ENCODE data around the gene FAM83G. TPM values are rescaled to one million over a fixed set of nuclear protein-coding genes. Genes with fewer than 3 reads are reported as not detected.
A peak's percentile ranks its signal among the peaks of the same experiment; 100 is the strongest.
"Not testable (repeated sequence)": the region's sequence is repeated elsewhere in the genome, so short reads cannot be mapped to it uniquely, and the experiment has no call there.

FAM83G gene
- total RNA-seq, 2 experiments from 2014 or later, result 2.9 to 3.0 TPM

DNA sequence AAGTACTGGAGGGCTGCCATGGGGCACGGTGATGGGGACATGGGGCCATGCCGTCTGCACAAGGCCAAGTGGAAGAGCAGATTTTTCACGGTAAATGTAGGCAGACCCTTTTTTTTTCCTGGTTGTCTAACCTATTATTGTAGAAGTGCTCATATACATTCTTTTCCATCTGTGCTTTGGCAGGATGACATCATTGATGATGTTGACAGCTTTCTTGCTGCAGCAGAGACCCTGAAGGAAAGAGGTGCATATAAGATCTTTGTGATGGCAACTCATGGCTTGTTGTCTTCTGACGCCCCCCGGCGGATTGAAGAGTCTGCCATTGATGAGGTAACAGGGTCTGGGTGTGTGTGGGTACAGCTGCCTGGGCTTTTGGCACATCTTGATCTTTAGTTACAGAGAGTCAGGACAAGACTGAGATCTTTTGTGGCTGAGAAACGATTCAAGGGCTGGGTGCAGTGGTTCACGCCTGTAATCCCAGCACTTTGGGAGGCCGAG is 75.9 kb downstream of the FAM83G start:
- ChIA-PET POLR2A (interaction anchor here (1.3 kb wide), 1 partner anchor 27 kb away, joined by 3 read pairs; no protein-coding TSS in a partner anchor), CTCF (no interaction called here)
- Histone ChIP-seq H3K4me1 (ENCODE audit: insufficient read depth, low read length) (peaks cover 51% of the 10 kb centered on the region), H3K27ac (ENCODE audit: low read depth in 1 of 2, low read length in 2 of 2) (no peak overlapping the region), H3K36me3 (ENCODE audit: insufficient read depth, low read length) (peaks cover 54% of the 10 kb centered on the region), H3K4me3 (ENCODE audit: low read length) (no peak overlapping the region), H3K27me3 (ENCODE audit: control insufficient read depth in 1 of 2, insufficient read depth in 2 of 2, low read length in 2 of 2) (no peaks in the 10 kb centered on the region), H3K9me3 (ENCODE audit: control insufficient read depth in 1 of 2, insufficient read depth in 1 of 2, low read length in 2 of 2) (no peaks in the 10 kb centered on the region)
- peaks cover 46% of the 10 kb centered on the region for H3K4me1 Mint-ChIP-seq (ENCODE audit: low read depth)
- ATAC-seq (ENCODE audit: poor library complexity) (no peak), DNase-seq (no peak)
- TF ChIP-seq, protein P1, sequence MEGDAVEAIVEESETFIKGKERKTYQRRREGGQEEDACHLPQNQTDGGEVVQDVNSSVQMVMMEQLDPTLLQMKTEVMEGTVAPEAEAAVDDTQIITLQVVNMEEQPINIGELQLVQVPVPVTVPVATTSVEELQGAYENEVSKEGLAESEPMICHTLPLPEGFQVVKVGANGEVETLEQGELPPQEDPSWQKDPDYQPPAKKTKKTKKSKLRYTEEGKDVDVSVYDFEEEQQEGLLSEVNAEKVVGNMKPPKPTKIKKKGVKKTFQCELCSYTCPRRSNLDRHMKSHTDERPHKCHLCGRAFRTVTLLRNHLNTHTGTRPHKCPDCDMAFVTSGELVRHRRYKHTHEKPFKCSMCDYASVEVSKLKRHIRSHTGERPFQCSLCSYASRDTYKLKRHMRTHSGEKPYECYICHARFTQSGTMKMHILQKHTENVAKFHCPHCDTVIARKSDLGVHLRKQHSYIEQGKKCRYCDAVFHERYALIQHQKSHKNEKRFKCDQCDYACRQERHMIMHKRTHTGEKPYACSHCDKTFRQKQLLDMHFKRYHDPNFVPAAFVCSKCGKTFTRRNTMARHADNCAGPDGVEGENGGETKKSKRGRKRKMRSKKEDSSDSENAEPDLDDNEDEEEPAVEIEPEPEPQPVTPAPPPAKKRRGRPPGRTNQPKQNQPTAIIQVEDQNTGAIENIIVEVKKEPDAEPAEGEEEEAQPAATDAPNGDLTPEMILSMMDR (IDR thresholded peaks at IDR 0.05), result no peak
- H3K27me3 Mint-ChIP-seq, result no peaks in the 10 kb centered on the region
- no peaks in the 10 kb centered on the region for H3K9me3 Mint-ChIP-seq
- no peak overlapping the region for H3K4me3 Mint-ChIP-seq
- intact Hi-C loops (cut with DNase I, micrococcal nuclease), result no loop called here
- peaks cover 63% of the 10 kb centered on the region for H3K36me3 Mint-ChIP-seq (ENCODE audit: low read depth)
- H3K27ac Mint-ChIP-seq, result no peak overlapping the region

- H3K36me3 ChIP-seq (ENCODE audit: insufficient read depth, low read length), result peaks cover 41% of the 10 kb centered on the region
- intact Hi-C loops (cut with DNase I, micrococcal nuclease), result no loop called here
- ChIA-PET POLR2A (interaction anchor here (0.8 to 1.3 kb wide), 3 partner anchors 16 to 36 kb away, joined by 3 to 6 read pairs (median 3); no protein-coding TSS in a partner anchor), CTCF (no interaction called here)
- DNase-seq (peak in 3 of 14 experiments; percentile 27 to 37 (median 34)), ATAC-seq (ENCODE audit: poor library complexity) (peak; percentile 60)
- Mint-ChIP-seq H3K9me3 (no peaks in the 10 kb centered on the region), H3K4me3 (peak overlapping the region; percentile 5), H3K27ac (peak overlapping the region; percentile 48), H3K4me1 (ENCODE audit: low read depth) (peaks cover 55% of the 10 kb centered on the region), H3K36me3 (ENCODE audit: low read depth) (peaks cover 47% of the 10 kb centered on the region), H3K27me3 (no peaks in the 10 kb centered on the region)
- no peak overlapping the region for H3K4me3 ChIP-seq (ENCODE audit: low read length)
- H3K27ac ChIP-seq (ENCODE audit: low read depth in 1 of 2, low read length in 2 of 2), result no peak overlapping the region
- peaks cover 52% of the 10 kb centered on the region for H3K4me1 ChIP-seq (ENCODE audit: insufficient read depth, low read length)
- H3K27me3 ChIP-seq (ENCODE audit: control insufficient read depth in 1 of 2, insufficient read depth in 2 of 2, low read length in 2 of 2), result no peaks in the 10 kb centered on the region
- TF ChIP-seq, protein P1 (IDR thresholded peaks at IDR 0.05), result no peak
- no peaks in the 10 kb centered on the region for H3K9me3 ChIP-seq (ENCODE audit: control insufficient read depth in 1 of 2, insufficient read depth in 1 of 2, low read length in 2 of 2)
These were observed 79.4 kb downstream of the FAM83G start for GRCh38 chr17:18925187-18925586.

DNA sequence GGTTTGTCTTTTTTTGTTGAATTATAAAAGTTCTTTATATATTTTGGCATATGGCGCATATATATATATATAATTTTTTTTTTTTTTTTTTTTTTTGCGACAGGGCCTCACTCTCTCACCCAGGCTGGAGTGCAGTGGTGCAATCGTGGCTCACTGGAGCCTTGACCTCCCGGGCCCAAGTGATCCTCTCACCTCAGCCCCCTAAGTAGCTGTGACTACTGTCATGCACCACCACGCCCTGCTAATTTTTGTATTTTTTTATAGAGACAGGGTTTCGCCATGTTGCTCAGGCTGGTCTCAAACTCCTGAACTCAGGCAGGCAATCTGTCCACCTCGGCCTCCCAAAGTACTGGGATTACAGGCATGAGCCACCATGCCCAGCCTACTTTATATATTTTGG is 82.0 kb downstream of the FAM83G start:
- H3K27me3 ChIP-seq (ENCODE audit: control insufficient read depth in 1 of 2, insufficient read depth in 2 of 2, low read length in 2 of 2); H3K27ac ChIP-seq (ENCODE audit: low read depth in 1 of 2, low read length in 2 of 2); intact Hi-C loops (cut with DNase I, micrococcal nuclease); H3K27me3 Mint-ChIP-seq; H3K4me3 ChIP-seq (ENCODE audit: low read length); H3K9me3 ChIP-seq (ENCODE audit: control insufficient read depth in 1 of 2, insufficient read depth in 1 of 2, low read length in 2 of 2); DNase-seq; ATAC-seq (ENCODE audit: poor library complexity); H3K4me3 Mint-ChIP-seq; H3K27ac Mint-ChIP-seq; H3K9me3 Mint-ChIP-seq; CTCF ChIA-PET; POLR2A ChIA-PET: not testable (repeated sequence)
- Histone ChIP-seq H3K36me3 (ENCODE audit: insufficient read depth, low read length) (peaks cover 31% of the 10 kb centered on the region), H3K4me1 (ENCODE audit: insufficient read depth, low read length) (peaks cover 65% of the 10 kb centered on the region)
- H3K36me3 Mint-ChIP-seq (ENCODE audit: low read depth), result peaks cover 45% of the 10 kb centered on the region
- peaks cover 74% of the 10 kb centered on the region for H3K4me1 Mint-ChIP-seq (ENCODE audit: low read depth)

GRCh38 chr17:18921912-18922451 is 82.6 kb downstream of the FAM83G start:
- Histone ChIP-seq H3K4me1 (ENCODE audit: insufficient read depth, low read length) (peaks cover 63% of the 10 kb centered on the region), H3K4me3 (ENCODE audit: low read length) (no peak overlapping the region), H3K27ac (ENCODE audit: low read depth in 1 of 2, low read length in 2 of 2) (no peak overlapping the region), H3K27me3 (ENCODE audit: control insufficient read depth in 1 of 2, insufficient read depth in 2 of 2, low read length in 2 of 2) (no peaks in the 10 kb centered on the region), H3K36me3 (ENCODE audit: insufficient read depth, low read length) (peaks cover 25% of the 10 kb centered on the region), H3K9me3 (ENCODE audit: control insufficient read depth in 1 of 2, insufficient read depth in 1 of 2, low read length in 2 of 2) (no peaks in the 10 kb centered on the region)
- CTCF ChIA-PET, result no interaction called here
- ATAC-seq (ENCODE audit: poor library complexity), result no peak
- intact Hi-C loops (cut with DNase I, micrococcal nuclease), result no loop called here
- peak overlapping the region; percentile 55 for H3K4me3 Mint-ChIP-seq
- DNase-seq, result peak in 3 of 14 experiments; percentile 14 to 28 (median 24)
- H3K9me3 Mint-ChIP-seq, result no peaks in the 10 kb centered on the region
- POLR2A ChIA-PET, result no interaction called here
- H3K27ac Mint-ChIP-seq, result peak overlapping the region; percentile 81
- TF ChIP-seq, protein P1 (IDR thresholded peaks at IDR 0.05), result no peak
- peaks cover 45% of the 10 kb centered on the region for H3K36me3 Mint-ChIP-seq (ENCODE audit: low read depth)
- H3K27me3 Mint-ChIP-seq, result no peaks in the 10 kb centered on the region
- H3K4me1 Mint-ChIP-seq (ENCODE audit: low read depth), result peaks cover 77% of the 10 kb centered on the region
